ENCODE results near the gene GMEB2. TPM values are rescaled to one million over a fixed set of nuclear protein-coding genes. Genes with fewer than 3 reads are reported as not detected.

The GMEB2 gene
- total RNA-seq, 3 donors from 2014 or later, result 10.3 to 12.8 (median 11.4) TPM

- H3K4me3 ChIP-seq, result no peak overlapping the region
- no peaks in the 10 kb centered on the region for H3K9me3 ChIP-seq
- intact Hi-C loops (cut with DNase I, micrococcal nuclease), result no loop called here
- DNase-seq, result no peak
- peaks cover 44% of the 10 kb centered on the region for H3K4me1 ChIP-seq (ENCODE audit: low read depth)
- no peak for ATAC-seq
- no peaks in the 10 kb centered on the region for H3K36me3 ChIP-seq (ENCODE audit: low read depth)
- TF ChIP-seq CTCF (IDR thresholded peaks at IDR 0.05), result no peak
Measured at GRCh38 chr20:63541371-63541770, 85.5 kb downstream of the GMEB2 start.

- Histone ChIP-seq H3K4me1 (ENCODE audit: low read depth) (peaks cover 37% of the 10 kb centered on the region), H3K9me3 (no peaks in the 10 kb centered on the region), H3K4me3 (no peak overlapping the region), H3K36me3 (ENCODE audit: low read depth) (no peaks in the 10 kb centered on the region)
- TF ChIP-seq CTCF (IDR thresholded peaks at IDR 0.05), result no peak
- DNase-seq (no peak), ATAC-seq (no peak)
- intact Hi-C loops (cut with DNase I, micrococcal nuclease), result no loop called here
Measured at GRCh38 chr20:63540417-63541186, 86.3 kb downstream of the GMEB2 start.

- no peak for ATAC-seq
- H3K4me1 ChIP-seq (ENCODE audit: low read depth), result peaks cover 35% of the 10 kb centered on the region
- DNase-seq, result peak in 1 of 3 donors; percentile 60
- no peak for TF ChIP-seq CTCF (IDR thresholded peaks at IDR 0.05)
- H3K4me3 ChIP-seq, result no peak overlapping the region
- no peaks in the 10 kb centered on the region for H3K9me3 ChIP-seq
- intact Hi-C loops (cut with DNase I, micrococcal nuclease), result loop anchor here (5.0 kb wide), 1 partner anchor 433 kb away; no protein-coding TSS in a partner anchor
- no peaks in the 10 kb centered on the region for H3K36me3 ChIP-seq (ENCODE audit: low read depth)
Measured at GRCh38 chr20:63539441-63540370, 87.2 kb downstream of the GMEB2 start.

GRCh38 chr20:63539092-63539430 is 87.8 kb downstream of the GMEB2 start:
- no peak for TF ChIP-seq CTCF (IDR thresholded peaks at IDR 0.05)
- Histone ChIP-seq H3K36me3 (ENCODE audit: low read depth) (no peaks in the 10 kb centered on the region), H3K4me1 (ENCODE audit: low read depth) (peaks cover 35% of the 10 kb centered on the region), H3K4me3 (no peak overlapping the region), H3K9me3 (no peaks in the 10 kb centered on the region)
- ATAC-seq, result no peak
- DNase-seq, result no peak
- intact Hi-C loops (cut with DNase I, micrococcal nuclease), result loop anchor here (5.0 kb wide), 1 partner anchor 433 kb away; no protein-coding TSS in a partner anchor

GRCh38 chr20:63538204-63539091 is 88.5 kb downstream of the GMEB2 start:
- intact Hi-C loops (cut with DNase I, micrococcal nuclease), result loop anchor here (5.0 kb wide), 1 partner anchor 434 kb away; no protein-coding TSS in a partner anchor
- ATAC-seq (peak; percentile 39), DNase-seq (peak; percentile 94 to 96 (median 94))
- H3K4me3 ChIP-seq, result no peak overlapping the region
- H3K9me3 ChIP-seq, result no peaks in the 10 kb centered on the region
- peaks cover 38% of the 10 kb centered on the region for H3K4me1 ChIP-seq (ENCODE audit: low read depth)
- no peaks in the 10 kb centered on the region for H3K36me3 ChIP-seq (ENCODE audit: low read depth)
- no peak for TF ChIP-seq CTCF (IDR thresholded peaks at IDR 0.05)
